Activated T-cell treated with anti-CD3 and anti-CD28 coated beads, Interleukin-2, amount 50 U/mL, for 4 hours (primary cell): ENCODE results near the gene AFP. TPM values are rescaled to one million over a fixed set of nuclear protein-coding genes. Genes with fewer than 3 reads are reported as not detected.
A peak's percentile ranks its signal among the peaks of the same experiment; 100 is the strongest.

ENCODE experiments used
- ATAC-seq, 2 donors: fragments of 200-7000 bp; cut with Tn5 transposase; one replicate each; pipeline ENCODE4 v1.10.0; 2021
- DNase-seq: peaks from one replicate; pipeline ENCODE4 v3.0.0-alpha.2; 2020
- H3K27me3 Mint-ChIP-seq: one replicate; pipeline ENCODE4 v1.8.0; 2021; ENCODE audit warnings: low read depth, mixed read lengths
- H3K36me3 Mint-ChIP-seq: one replicate; pipeline ENCODE4 v1.8.0; 2022; ENCODE audit warnings: mixed read lengths; ENCODE audit not compliant: insufficient read depth
- H3K4me1 Mint-ChIP-seq: one replicate; pipeline ENCODE4 v1.8.0; 2021; ENCODE audit warnings: low read depth, mixed read lengths
- H3K4me3 Mint-ChIP-seq: one replicate; pipeline ENCODE4 v1.8.0; 2021; ENCODE audit warnings: mild to moderate bottlenecking, moderate library complexity, mixed read lengths
- H3K9me3 Mint-ChIP-seq: one replicate; pipeline ENCODE4 v1.8.0; 2021; ENCODE audit warnings: mixed read lengths
- total RNA-seq, 3 donors: library from RNA; stranded (reverse); gene quantifications; one replicate each; pipeline ENCODE4 v1.2.1, GENCODE V29; 2021

Gene AFP
- total RNA-seq, 3 donors from 2014 or later, result 0.68 to 1.2 (median 0.95) TPM

GRCh38 chr4:73438582-73439215 lies 2.7 kb downstream of the AFP start:
- no peak for DNase-seq
- no peaks in the 10 kb centered on the region for H3K4me1 Mint-ChIP-seq
- H3K9me3 Mint-ChIP-seq, result no peaks in the 10 kb centered on the region
- ATAC-seq, result no peak
- H3K4me3 Mint-ChIP-seq, result no peak overlapping the region
- H3K27me3 Mint-ChIP-seq, result peaks cover 2% of the 10 kb centered on the region
- H3K36me3 Mint-ChIP-seq, result no peaks in the 10 kb centered on the region

GRCh38 chr4:73439445-73439844 lies 3.4 kb downstream of the AFP start:
- ATAC-seq, result no peak
- Mint-ChIP-seq H3K4me3 (no peak overlapping the region), H3K9me3 (no peaks in the 10 kb centered on the region), H3K36me3 (no peaks in the 10 kb centered on the region), H3K4me1 (no peaks in the 10 kb centered on the region), H3K27me3 (peaks cover 2% of the 10 kb centered on the region)
- DNase-seq, result no peak

- Mint-ChIP-seq H3K27me3 (peaks cover 3% of the 10 kb centered on the region), H3K4me1 (no peaks in the 10 kb centered on the region), H3K36me3 (no peaks in the 10 kb centered on the region), H3K4me3 (no peak overlapping the region), H3K9me3 (no peaks in the 10 kb centered on the region)
- no peak for DNase-seq
- no peak for ATAC-seq
Observed at GRCh38 chr4:73439991-73440390, 4.0 kb downstream of the AFP start.

- H3K4me3 Mint-ChIP-seq, result no peak overlapping the region
- DNase-seq (no peak), ATAC-seq (no peak)
- H3K4me1 Mint-ChIP-seq, result no peaks in the 10 kb centered on the region
- no peaks in the 10 kb centered on the region for H3K36me3 Mint-ChIP-seq
- peaks cover 5% of the 10 kb centered on the region for H3K27me3 Mint-ChIP-seq
- H3K9me3 Mint-ChIP-seq, result no peaks in the 10 kb centered on the region
Observed at GRCh38 chr4:73440653-73441052, 4.6 kb downstream of the AFP start.

- DNase-seq, result no peak
- H3K9me3 Mint-ChIP-seq, result no peaks in the 10 kb centered on the region
- H3K4me3 Mint-ChIP-seq, result no peak overlapping the region
- no peaks in the 10 kb centered on the region for H3K36me3 Mint-ChIP-seq
- H3K27me3 Mint-ChIP-seq, result peaks cover 7% of the 10 kb centered on the region
- no peaks in the 10 kb centered on the region for H3K4me1 Mint-ChIP-seq
- no peak for ATAC-seq
Observed at GRCh38 chr4:73442275-73442674, 6.3 kb downstream of the AFP start.

- DNase-seq (no peak), ATAC-seq (no peak)
- Mint-ChIP-seq H3K4me1 (no peaks in the 10 kb centered on the region), H3K36me3 (no peaks in the 10 kb centered on the region), H3K27me3 (peaks cover 7% of the 10 kb centered on the region), H3K9me3 (no peaks in the 10 kb centered on the region), H3K4me3 (no peak overlapping the region)
Observed at GRCh38 chr4:73443224-73443623, 7.2 kb downstream of the AFP start.

GRCh38 chr4:73445383-73446335 lies 9.6 kb downstream of the AFP start:
- ATAC-seq (no peak), DNase-seq (no peak)
- Mint-ChIP-seq H3K36me3 (no peaks in the 10 kb centered on the region), H3K9me3 (no peaks in the 10 kb centered on the region), H3K4me1 (no peaks in the 10 kb centered on the region), H3K27me3 (peaks cover 6% of the 10 kb centered on the region), H3K4me3 (no peak overlapping the region)

GRCh38 chr4:73446336-73446938 lies 10.4 kb downstream of the AFP start:
- DNase-seq, result no peak
- Mint-ChIP-seq H3K4me1 (no peaks in the 10 kb centered on the region), H3K4me3 (no peak overlapping the region), H3K9me3 (no peaks in the 10 kb centered on the region), H3K36me3 (no peaks in the 10 kb centered on the region), H3K27me3 (peaks cover 5% of the 10 kb centered on the region)
- peak; percentile 62 to 66 for ATAC-seq

GRCh38 chr4:73447671-73448070 lies 11.7 kb downstream of the AFP start:
- DNase-seq (no peak), ATAC-seq (no peak)
- H3K4me3 Mint-ChIP-seq, result no peak overlapping the region
- no peaks in the 10 kb centered on the region for H3K9me3 Mint-ChIP-seq
- peaks cover 5% of the 10 kb centered on the region for H3K27me3 Mint-ChIP-seq
- H3K36me3 Mint-ChIP-seq, result no peaks in the 10 kb centered on the region
- no peaks in the 10 kb centered on the region for H3K4me1 Mint-ChIP-seq

- H3K4me1 Mint-ChIP-seq, result no peaks in the 10 kb centered on the region
- ATAC-seq, result no peak
- peaks cover 5% of the 10 kb centered on the region for H3K27me3 Mint-ChIP-seq
- DNase-seq, result no peak
- H3K36me3 Mint-ChIP-seq, result no peaks in the 10 kb centered on the region
- no peak overlapping the region for H3K4me3 Mint-ChIP-seq
- H3K9me3 Mint-ChIP-seq, result no peaks in the 10 kb centered on the region
Observed at GRCh38 chr4:73448448-73449203, 12.6 kb downstream of the AFP start.

GRCh38 chr4:73450398-73451004 lies 14.5 kb downstream of the AFP start:
- peaks cover 2% of the 10 kb centered on the region for H3K27me3 Mint-ChIP-seq
- DNase-seq, result no peak
- no peaks in the 10 kb centered on the region for H3K4me1 Mint-ChIP-seq
- no peaks in the 10 kb centered on the region for H3K36me3 Mint-ChIP-seq
- H3K9me3 Mint-ChIP-seq, result no peaks in the 10 kb centered on the region
- no peak overlapping the region for H3K4me3 Mint-ChIP-seq
- no peak for ATAC-seq

GRCh38 chr4:73451404-73451803 lies 15.4 kb downstream of the AFP start:
- no peak overlapping the region for H3K4me3 Mint-ChIP-seq
- no peaks in the 10 kb centered on the region for H3K36me3 Mint-ChIP-seq
- DNase-seq (no peak), ATAC-seq (no peak)
- H3K27me3 Mint-ChIP-seq, result peaks cover 2% of the 10 kb centered on the region
- no peaks in the 10 kb centered on the region for H3K4me1 Mint-ChIP-seq
- no peaks in the 10 kb centered on the region for H3K9me3 Mint-ChIP-seq

GRCh38 chr4:73451981-73452747 lies 16.1 kb downstream of the AFP start:
- no peaks in the 10 kb centered on the region for H3K36me3 Mint-ChIP-seq
- no peak overlapping the region for H3K4me3 Mint-ChIP-seq
- DNase-seq, result no peak
- no peaks in the 10 kb centered on the region for H3K4me1 Mint-ChIP-seq
- H3K27me3 Mint-ChIP-seq, result peaks cover 3% of the 10 kb centered on the region
- H3K9me3 Mint-ChIP-seq, result no peaks in the 10 kb centered on the region
- ATAC-seq, result no peak
